H1 (cell line): Measurements from ENCODE around the gene C9. TPM values are rescaled to one million over a fixed set of nuclear protein-coding genes. Genes with fewer than 3 reads are reported as not detected.

Experiments used
- CBX5 ChIP-seq: fragments of 300-800, 300-1000 bp; sonication (generic); IDR thresholded peaks from 2 replicates; pipeline ENCODE4 v1.7.1; 2016; ENCODE audit warnings: antibody characterized with exemption, low read length, low read depth
- KDM1A ChIP-seq: fragments of 200-600, 300-600 bp; sonication (generic); IDR thresholded peaks from 2 replicates; pipeline ENCODE4 v1.7.1; 2016; ENCODE audit warnings: mild to moderate bottlenecking, low read length, borderline replicate concordance
- NANOG ChIP-seq: IDR thresholded peaks from 2 replicates; pipeline ENCODE4 v1.6.1; 2011; ENCODE audit warnings: low read length, low read depth, mild to moderate bottlenecking, inconsistent platforms; ENCODE audit not compliant: insufficient read depth, poor library complexity, severe bottlenecking
- NRF1 ChIP-seq: IDR thresholded peaks from 2 replicates; pipeline ENCODE4 v1.6.1; 2011; ENCODE audit warnings: mild to moderate bottlenecking, low read depth, low read length, improper control_type of control experiment
- RBBP5 ChIP-seq: IDR thresholded peaks from 2 replicates; pipeline ENCODE4 v1.7.1; 2012; ENCODE audit warnings: low read depth, mild to moderate bottlenecking, inconsistent platforms, low read length, moderate library complexity, borderline replicate concordance
- SAP30 ChIP-seq: fragments of 300-600 bp; sonication (generic); IDR thresholded peaks from 2 replicates; pipeline ENCODE4 v1.7.1; 2012; ENCODE audit warnings: low read length, moderate library complexity, mild to moderate bottlenecking, inconsistent platforms; ENCODE audit not compliant: insufficient read depth, insufficient replicate concordance
- SIX5 ChIP-seq: IDR thresholded peaks from 2 replicates; pipeline ENCODE4 v1.6.1; 2011; ENCODE audit warnings: mild to moderate bottlenecking, low read depth, low read length
- SUZ12 ChIP-seq: fragments of 200-600 bp; sonication (generic); IDR thresholded peaks from 2 replicates; pipeline ENCODE4 v1.6.1; 2012; ENCODE audit warnings: mild to moderate bottlenecking, inconsistent platforms, low read length, moderate library complexity, mixed read lengths
- polyA plus RNA-seq, 7 experiments: library from polyadenylated mRNA; depleted of rRNA in 3 of 7; stranded (reverse) in 5 of 7; unstranded in 2 of 7; fragments of >200 nt in 5 of 7; fragments of 200-250 nt in 2 of 7; gene quantifications; 1 replicate in 5 of 7; 2 replicates in 1 of 7; 4 replicates in 1 of 7; pipeline versions ENCODE4 v1.2.1 to v1.2.3, GENCODE V29; 2011 to 2013; ENCODE audit warnings: missing spikeins in 2 of 7, mixed read lengths in 2 of 7
- total RNA-seq: library from RNA; stranded (reverse); fragmentation: NEBNext Ultra II Directional; extraction: Animal tissue kit (Norgen Biotek cat#: 25700); gene quantifications from 2 replicates; pipeline ENCODE4 v1.2.1, GENCODE V29; 2021
- TF ChIP-seq, protein P1 (sequence below): IDR thresholded peaks from 2 replicates; pipeline ENCODE4 v1.6.1; 2012; ENCODE audit warnings: inconsistent platforms

Gene C9
- total and polyA plus RNA-seq, 2 of the 8 experiments (the other 6 are each of a cell fraction or from before 2014, with no cell fraction given) = not detected

DNA sequence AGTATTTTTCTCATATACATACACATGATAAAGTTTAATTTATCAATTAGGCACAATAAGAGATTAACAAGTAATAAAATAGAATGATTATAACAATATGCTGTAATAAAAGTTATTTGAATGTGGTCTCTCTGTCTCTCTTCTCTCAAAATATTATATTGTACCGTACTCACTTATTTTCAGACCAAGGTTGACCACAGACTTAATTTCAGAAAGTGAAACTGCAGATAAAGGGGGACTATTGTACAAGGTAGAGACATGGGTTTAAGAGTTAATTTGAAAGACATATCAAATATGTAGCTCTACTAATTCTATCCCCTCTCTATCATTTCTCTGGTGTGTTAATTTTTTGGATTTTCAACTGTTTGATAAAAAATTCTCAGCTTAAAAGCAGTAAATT, 20.0 kb upstream of the C9 start (continued):
- no peak for TF ChIP-seq RBBP5
- TF ChIP-seq SIX5 = no peak
- TF ChIP-seq KDM1A = no peak
- no peak for TF ChIP-seq NANOG
- TF ChIP-seq, protein P1, sequence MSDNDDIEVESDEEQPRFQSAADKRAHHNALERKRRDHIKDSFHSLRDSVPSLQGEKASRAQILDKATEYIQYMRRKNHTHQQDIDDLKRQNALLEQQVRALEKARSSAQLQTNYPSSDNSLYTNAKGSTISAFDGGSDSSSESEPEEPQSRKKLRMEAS = no peak
- no peak for TF ChIP-seq SAP30
- no peak for TF ChIP-seq SUZ12
- no peak for TF ChIP-seq CBX5
- TF ChIP-seq NRF1 = no peak
- TF ChIP-seq, all 59 proteins: peak for 0
